Panc1 (cell line): ENCODE measurements around the gene VMAC. TPM values are rescaled to one million over a fixed set of nuclear protein-coding genes. Genes with fewer than 3 reads are reported as not detected.

Experiments
- ATAC-seq: fragments of 200-7000 bp; cut with Tn5 transposase; 2 replicates; pipeline ENCODE4 v1.9.1; 2020; ENCODE audit warnings: mild to moderate bottlenecking, moderate library complexity
- BruUV-seq: library from RNA; stranded (reverse); fragments of 400-500 nt; replicated peaks from 2 replicates; lab custom pipeline; 2021; lab: Mats Ljungman, UMichigan
- CTCF ChIA-PET: fragments of 300-600 bp; sonication (Branson Sonifier 250); formaldehyde crosslinking; loops from one replicate; lab custom pipeline; 2022; ENCODE audit warnings: antibody characterized with exemption; lab: Charles Lee
- POLR2A ChIA-PET: fragments of 300-600 bp; sonication (Branson Sonifier 250); formaldehyde crosslinking; loops from one replicate; lab custom pipeline; 2022; ENCODE audit warnings: antibody characterized with exemption; lab: Charles Lee
- DNase-seq: peaks from one replicate; pipeline ENCODE4 v3.0.0-alpha.2; 2010; ENCODE audit warnings: low read depth, low spot score
- H3K27ac ChIP-seq: 2 replicates; pipeline ENCODE4 v1.5.1; 2011; ENCODE audit warnings: mild to moderate bottlenecking, low read length, inconsistent platforms
- H3K27me3 ChIP-seq: fragments of 200-500 bp; sonication (Bioruptor generic); 2 replicates; pipeline ENCODE4 v1.6.0; 2014; ENCODE audit warnings: low read length, inconsistent platforms; ENCODE audit not compliant: control insufficient read depth, insufficient read depth
- H3K36me3 ChIP-seq: fragments of 200-500 bp; sonication (Bioruptor generic); 2 replicates; pipeline ENCODE4 v1.5.1; 2014; ENCODE audit warnings: inconsistent platforms, mild to moderate bottlenecking, low read length, moderate library complexity; ENCODE audit not compliant: control insufficient read depth, insufficient read depth
- H3K4me1 ChIP-seq: 2 replicates; pipeline ENCODE4 v1.5.1; 2011; ENCODE audit warnings: inconsistent platforms, mild to moderate bottlenecking, low read length, moderate library complexity; ENCODE audit not compliant: control insufficient read depth, insufficient read depth
- H3K4me3 ChIP-seq, 2 experiments: 2 replicates each; pipeline ENCODE4 v1.5.1; 2011 to 2012; ENCODE audit warnings: low read depth in 2 of 2, low read length in 2 of 2, mild to moderate bottlenecking in 2 of 2, inconsistent platforms in 1 of 2, moderate library complexity in 1 of 2
- H3K9me3 ChIP-seq: fragments of 200-500 bp; sonication (Bioruptor generic); 2 replicates; pipeline ENCODE4 v1.5.1; 2014; ENCODE audit warnings: low read depth, mild to moderate bottlenecking, inconsistent platforms, low read length, moderate library complexity; ENCODE audit not compliant: control insufficient read depth, insufficient read depth
- CTCF ChIP-seq: fragments of 450-650 bp; IDR thresholded peaks from 2 replicates; pipeline ENCODE4 v1.5.1; 2017; ENCODE audit warnings: mild to moderate bottlenecking
- POLR2AphosphoS5 ChIP-seq: IDR thresholded peaks from 2 replicates; pipeline ENCODE4 v1.6.1; 2012; ENCODE audit warnings: mild to moderate bottlenecking, low read depth, low read length, moderate library complexity
- REST ChIP-seq, 2 experiments: IDR thresholded peaks; 2 replicates each; pipeline ENCODE4 v1.6.1; 2011 to 2012; ENCODE audit warnings: low read depth in 2 of 2, control low read depth in 1 of 2, low read length in 1 of 2, mild to moderate bottlenecking in 1 of 2, moderate library complexity in 1 of 2; ENCODE audit not compliant: insufficient read depth in 1 of 2
- SIN3A ChIP-seq: IDR thresholded peaks from 2 replicates; pipeline ENCODE4 v1.6.1; 2012; ENCODE audit warnings: low read depth, mild to moderate bottlenecking, low read length, moderate library complexity, borderline replicate concordance; ENCODE audit not compliant: insufficient read depth
- TCF7L2 ChIP-seq: IDR thresholded peaks from 2 replicates; pipeline ENCODE4 v1.6.1; 2011; ENCODE audit warnings: mild to moderate bottlenecking, low read depth, low read length, inconsistent platforms
- in situ Hi-C: cut with HindIII; loops from 2 replicates; pipeline ENCODE4 v1.10.0; 2016; ENCODE audit warnings: low sequenced_read_pairs, low pct_unique_long_range_greater_than_20kb
- intact Hi-C: fragments of 100-400 bp; cut with micrococcal nuclease; formaldehyde crosslinking; loops from one replicate; pipeline ENCODE4 v1.10.0; 2022; ENCODE audit not compliant: unreplicated experiment
- total RNA-seq: library from RNA; stranded (reverse); gene quantifications from one replicate; pipeline ENCODE4 v1.2.1, GENCODE V29; 2021; ENCODE audit not compliant: unreplicated experiment

VMAC gene
- total RNA-seq, 1 experiment from 2014 or later: 5.2 TPM

- intact Hi-C loops: no loop called here
- DNase-seq: no peak
- no peak overlapping the region for H3K4me3 ChIP-seq
- no peaks in the 10 kb centered on the region; the same call in 1 of the 2 replicates for H3K36me3 ChIP-seq
- TF ChIP-seq TCF7L2: no peak
- no peak for TF ChIP-seq CTCF
- no peak for TF ChIP-seq POLR2AphosphoS5
- TF ChIP-seq SIN3A: no peak
- TF ChIP-seq REST (IDR thresholded peaks at IDR 0.05; ENCODE audit: insufficient read depth in 1 of 2, low read depth in 2 of 2, low read length in 1 of 2): no peak
- CTCF ChIA-PET: no interaction called here
- H3K27ac ChIP-seq: no peak overlapping the region
- no peaks in the 10 kb centered on the region for H3K27me3 ChIP-seq
- no peaks in the 10 kb centered on the region for H3K9me3 ChIP-seq
- H3K4me1 ChIP-seq: no peaks in the 10 kb centered on the region
- no peak for ATAC-seq
- in situ Hi-C loops: no loop called here
- no TSS peak for BruUV-seq
- POLR2A ChIA-PET: no interaction called here
Measured at GRCh38 chr19:5907241-5907640, 2.6 kb downstream of the VMAC start.

- Histone ChIP-seq H3K36me3 (no peaks in the 10 kb centered on the region), H3K9me3 (no peaks in the 10 kb centered on the region), H3K4me1 (peaks cover 2% of the 10 kb centered on the region; the same call in 1 of the 2 replicates), H3K4me3 (no peak overlapping the region), H3K27me3 (no peaks in the 10 kb centered on the region), H3K27ac (no peak overlapping the region)
- no peak for ATAC-seq
- CTCF ChIA-PET: no interaction called here
- in situ Hi-C loops (no loop called here), intact Hi-C loops (no loop called here)
- TF ChIP-seq TCF7L2: no peak
- TF ChIP-seq CTCF: no peak
- TF ChIP-seq POLR2AphosphoS5: no peak
- no peak for TF ChIP-seq SIN3A
- TF ChIP-seq REST (IDR thresholded peaks at IDR 0.05; ENCODE audit: insufficient read depth in 1 of 2, low read depth in 2 of 2, low read length in 1 of 2): no peak
- DNase-seq: no peak
- POLR2A ChIA-PET: no interaction called here
- no TSS peak for BruUV-seq
Measured at GRCh38 chr19:5908773-5909442, 4.2 kb downstream of the VMAC start.
